DMS 273 (cell line): Measurements from ENCODE around the gene MCTP2.
A peak's percentile ranks its signal among the peaks of the same experiment; 100 is the strongest.

ENCODE experiments used
- DNase-seq: peaks from one replicate; lab custom pipeline; 2025; ENCODE audit not compliant: unreplicated experiment; lab: John Stamatoyannopoulos, UW

MCTP2 gene

DNA sequence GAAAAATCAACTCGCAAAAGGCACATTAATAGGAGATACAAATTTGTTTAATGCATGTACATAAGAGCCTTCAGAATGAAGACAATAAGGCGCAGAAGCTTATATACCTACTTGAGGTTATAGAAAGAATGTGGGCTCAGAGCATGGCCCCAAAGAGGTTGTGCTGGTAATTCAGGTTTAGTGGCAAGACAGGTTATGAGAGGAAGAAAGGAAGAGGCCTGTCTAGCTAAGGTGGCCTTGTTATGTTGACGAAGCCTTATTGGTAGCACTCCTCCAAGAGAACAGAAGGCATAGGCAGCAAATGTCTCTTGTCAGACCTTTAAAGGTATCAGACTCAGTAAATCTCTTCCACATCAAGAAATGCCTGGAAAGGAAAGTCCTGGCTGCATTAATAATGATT, 290.8 kb downstream of the MCTP2 start:
- no peak for DNase-seq

DNA sequence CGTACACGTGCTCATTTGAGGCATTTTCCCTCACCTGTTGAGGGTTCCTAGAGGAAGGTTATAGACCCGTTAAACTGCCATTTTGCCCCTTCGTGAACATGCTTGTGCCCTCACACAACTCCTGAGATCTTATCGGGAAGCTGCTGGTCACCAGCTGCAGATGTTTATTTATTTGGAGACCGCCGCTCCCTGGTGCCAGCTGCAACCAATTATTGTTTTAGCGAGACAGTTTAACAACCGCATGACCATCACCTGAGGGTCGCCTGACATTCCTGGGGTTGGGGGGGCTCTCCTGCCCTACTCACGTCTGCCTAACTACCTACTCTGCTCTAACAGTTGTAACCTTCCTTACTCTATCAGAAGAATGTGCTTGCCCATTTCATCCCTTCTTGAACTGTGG, 292.5 kb downstream of the MCTP2 start:
- no peak for DNase-seq

DNA sequence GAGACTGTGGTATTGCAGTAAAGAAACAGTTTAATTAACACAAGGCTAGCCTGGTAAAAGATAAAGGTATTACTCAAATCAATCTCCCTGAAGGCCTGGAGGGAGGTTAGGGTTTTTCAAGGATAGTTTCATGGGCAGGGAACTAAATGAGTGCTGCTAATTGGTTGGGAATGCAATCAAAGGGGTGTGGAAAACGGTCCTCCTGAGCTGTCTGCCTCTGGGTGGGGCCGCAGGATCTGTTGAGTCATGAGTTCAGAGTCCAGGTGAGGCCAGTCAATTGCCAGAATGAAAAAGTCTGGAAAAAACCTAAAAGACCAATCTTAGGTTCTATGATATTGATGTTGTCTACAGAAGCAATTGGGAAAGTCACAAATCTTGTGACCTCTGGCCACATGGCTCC, 293.2 kb downstream of the MCTP2 start:
- DNase-seq, result no peak

DNA sequence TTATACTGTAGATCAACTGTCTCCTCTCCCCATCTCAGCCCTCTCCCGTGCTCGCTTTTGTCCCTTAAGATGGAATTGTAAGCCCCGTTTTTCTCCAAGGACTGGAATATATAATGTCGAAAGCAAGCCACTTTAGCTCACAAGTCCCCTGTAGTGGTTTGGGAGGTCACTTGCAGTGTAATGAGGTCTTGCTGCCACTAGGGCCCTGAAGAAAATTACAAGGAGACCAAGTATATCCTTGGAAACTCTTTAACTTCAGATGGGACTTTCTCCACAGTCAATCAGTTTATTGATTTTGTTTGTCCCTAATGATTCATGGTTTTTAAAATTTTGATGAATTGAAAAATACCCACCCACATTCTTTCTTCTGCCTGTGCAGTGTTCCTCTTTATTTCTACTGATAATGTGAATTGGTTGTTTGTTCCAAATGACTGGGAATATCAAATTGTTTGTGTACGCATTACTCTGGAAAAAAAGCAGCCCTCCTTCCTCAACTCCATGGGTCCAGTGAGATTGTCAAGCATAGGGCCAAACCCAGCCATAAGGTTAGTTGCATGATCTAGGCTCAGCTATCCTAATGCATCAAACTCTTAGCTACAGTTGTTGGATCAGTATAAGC, 294.8 kb downstream of the MCTP2 start:
- DNase-seq, result peak; percentile 2

DNA sequence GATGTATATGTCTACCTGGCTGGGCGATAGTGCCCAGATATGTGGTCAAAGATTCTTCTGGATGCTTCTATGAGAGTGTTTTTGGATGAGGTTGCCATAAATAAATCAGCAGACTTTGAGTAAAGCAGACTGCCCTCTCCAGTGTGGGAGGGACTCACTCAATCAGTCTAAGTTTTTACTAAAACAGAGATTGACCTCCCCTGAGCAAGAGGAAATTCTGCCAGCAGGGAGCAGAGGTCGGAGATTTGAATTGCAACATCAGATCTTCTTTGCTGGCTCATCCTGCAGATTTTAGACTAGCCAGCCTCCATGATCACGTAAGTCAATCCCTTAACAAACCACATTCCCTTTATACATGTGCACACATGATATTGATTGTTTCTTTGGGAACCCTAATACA, 300.9 kb downstream of the MCTP2 start:
- DNase-seq, result no peak
